HEK293T (cell line): Measurements from ENCODE around the gene NOD2.

ENCODE experiments used
- ARNT ChIP-seq: fragments of 450-650 bp; IDR thresholded peaks from 2 replicates; pipeline ENCODE4 v1.6.1; 2017; ENCODE audit warnings: mild to moderate bottlenecking
- BHLHE40 ChIP-seq: fragments of 450-650 bp; IDR thresholded peaks from 2 replicates; pipeline ENCODE4 v1.6.1; 2016; ENCODE audit warnings: mild to moderate bottlenecking, moderate library complexity, borderline replicate concordance
- CTBP1 ChIP-seq: fragments of 450-650 bp; IDR thresholded peaks from 2 replicates; pipeline ENCODE4 v1.6.1; 2016; ENCODE audit warnings: borderline replicate concordance
- ELF4 ChIP-seq: fragments of 450-650 bp; IDR thresholded peaks from 2 replicates; pipeline ENCODE4 v1.6.1; 2017; ENCODE audit warnings: antibody characterized with exemption
- FOXA1 ChIP-seq: fragments of 450-650 bp; IDR thresholded peaks from 2 replicates; pipeline ENCODE4 v1.6.1; 2016; ENCODE audit warnings: mild to moderate bottlenecking
- FOXK2 ChIP-seq: fragments of 450-650 bp; IDR thresholded peaks from 2 replicates; pipeline ENCODE4 v1.6.1; 2016; ENCODE audit warnings: mild to moderate bottlenecking
- FOXM1 ChIP-seq: fragments of 450-650 bp; IDR thresholded peaks from 2 replicates; pipeline ENCODE4 v1.6.1; 2017; ENCODE audit warnings: mild to moderate bottlenecking, borderline replicate concordance
- SP1 ChIP-seq: fragments of 450-650 bp; IDR thresholded peaks from 2 replicates; pipeline ENCODE4 v1.6.1; 2017
- SUZ12 ChIP-seq: fragments of 450-650 bp; IDR thresholded peaks from 2 replicates; pipeline ENCODE4 v1.6.1; 2016; ENCODE audit warnings: mild to moderate bottlenecking
- ZNF384 ChIP-seq: fragments of 450-650 bp; IDR thresholded peaks from 2 replicates; pipeline ENCODE4 v1.6.1; 2016

GRCh38 chr16:50697421-50697715, 4.0 kb downstream of the NOD2 start:
- TF ChIP-seq FOXM1, result no peak
- TF ChIP-seq BHLHE40, result no peak
- no peak for TF ChIP-seq SUZ12
- TF ChIP-seq CTBP1, result no peak
- TF ChIP-seq ARNT, result no peak
- no peak for TF ChIP-seq SP1
- no peak for TF ChIP-seq FOXA1
- TF ChIP-seq ELF4, result no peak
- no peak for TF ChIP-seq FOXK2
- TF ChIP-seq ZNF384, result no peak
